HepG2 (cell line): Measurements from ENCODE around the gene CLIC1. TPM values are rescaled to one million over a fixed set of nuclear protein-coding genes. Genes with fewer than 3 reads are reported as not detected.

Experiments
- AGO2 ChIP-seq: fragments of 200-400 bp; formaldehyde crosslinking; optimal IDR thresholded peaks from 2 replicates; pipeline ENCODE3; 2017; ENCODE audit warnings: mild to moderate bottlenecking, low read depth, low read length, moderate library complexity
- ATRX ChIP-seq: sonication (generic); formaldehyde crosslinking; IDR thresholded peaks from 2 replicates; pipeline ENCODE4 v1.4.0; 2020; ENCODE audit warnings: missing genetic modification reagents, borderline replicate concordance
- CHD2 ChIP-seq: IDR thresholded peaks from 2 replicates; pipeline ENCODE4 v1.6.1; 2011; ENCODE audit warnings: low read depth, low read length, improper control_type of control experiment
- DDIT3 ChIP-seq: sonication (generic); formaldehyde crosslinking; IDR thresholded peaks from 2 replicates; pipeline ENCODE4 v1.4.0; 2020; ENCODE audit warnings: mild to moderate bottlenecking, missing genetic modification reagents
- FOXA1 ChIP-seq, 2 experiments: fragments of 450-650 bp in 1 of 2; sonication (generic) in 1 of 2; formaldehyde crosslinking in 1 of 2; IDR thresholded peaks; 2 replicates each; pipeline versions ENCODE4 v1.4.0 to v1.6.1; 2016 to 2020; ENCODE audit warnings: missing genetic modification reagents in 1 of 2
- GMEB1 ChIP-seq: sonication (generic); formaldehyde crosslinking; IDR thresholded peaks from 2 replicates; pipeline ENCODE4 v1.5.1; 2020; ENCODE audit warnings: missing genetic modification reagents, mild to moderate bottlenecking, borderline replicate concordance
- HNRNPH1 ChIP-seq: fragments of 200-400 bp; formaldehyde crosslinking; optimal IDR thresholded peaks from 2 replicates; pipeline ENCODE3; 2017; ENCODE audit warnings: mild to moderate bottlenecking, low read depth, low read length
- KDM4B ChIP-seq: sonication (generic); formaldehyde crosslinking; IDR thresholded peaks from 2 replicates; pipeline ENCODE4 v1.4.0; 2020; ENCODE audit warnings: missing genetic modification reagents
- NFIC ChIP-seq: IDR thresholded peaks from 2 replicates; pipeline ENCODE4 v1.6.1; 2012; ENCODE audit warnings: mild to moderate bottlenecking, low read length, inconsistent platforms
- NR0B2 ChIP-seq: sonication (generic); formaldehyde crosslinking; IDR thresholded peaks from 2 replicates; pipeline ENCODE4 v1.4.0; 2020; ENCODE audit warnings: mild to moderate bottlenecking, missing genetic modification reagents
- SIX4 ChIP-seq: sonication (generic); formaldehyde crosslinking; IDR thresholded peaks from 2 replicates; pipeline ENCODE4 v1.4.0; 2020; ENCODE audit warnings: missing genetic modification reagents
- TRAFD1 ChIP-seq: sonication (generic); formaldehyde crosslinking; IDR thresholded peaks from 2 replicates; pipeline ENCODE4 v1.5.1; 2020; ENCODE audit warnings: missing genetic modification reagents, mild to moderate bottlenecking, borderline replicate concordance
- ZNF142 ChIP-seq: sonication (generic); formaldehyde crosslinking; IDR thresholded peaks from 2 replicates; pipeline ENCODE4 v1.4.0; 2020; ENCODE audit warnings: missing genetic modification reagents
- ZNF34 ChIP-seq: sonication (generic); formaldehyde crosslinking; IDR thresholded peaks from 2 replicates; pipeline ENCODE4 v1.4.0; 2020; ENCODE audit warnings: mild to moderate bottlenecking, missing genetic modification reagents, borderline replicate concordance
- ZNF468 ChIP-seq: sonication (generic); formaldehyde crosslinking; IDR thresholded peaks from 2 replicates; pipeline ENCODE4 v1.8.0; 2022; ENCODE audit warnings: mild to moderate bottlenecking, moderate library complexity, missing genetic modification reagents
- ZNF558 ChIP-seq: sonication (generic); formaldehyde crosslinking; IDR thresholded peaks from 2 replicates; pipeline ENCODE4 v1.9.0; 2022; ENCODE audit warnings: mild to moderate bottlenecking, missing genetic modification reagents, borderline replicate concordance
- ZNF704 ChIP-seq: sonication (generic); formaldehyde crosslinking; IDR thresholded peaks from 2 replicates; pipeline ENCODE4 v1.8.1; 2023; ENCODE audit warnings: mild to moderate bottlenecking, inconsistent platforms, moderate library complexity, missing genetic modification reagents, borderline replicate concordance
- ZNF724P ChIP-seq: sonication (generic); formaldehyde crosslinking; IDR thresholded peaks from 2 replicates; pipeline ENCODE4 v1.8.0; 2022; ENCODE audit warnings: missing genetic modification reagents, borderline replicate concordance
- ZSCAN21 ChIP-seq: sonication (generic); formaldehyde crosslinking; IDR thresholded peaks from 2 replicates; pipeline ENCODE4 v1.8.0; 2022; ENCODE audit warnings: mild to moderate bottlenecking, missing genetic modification reagents, moderate library complexity, borderline replicate concordance
- polyA plus RNA-seq, 8 experiments: library from polyadenylated mRNA; depleted of rRNA in 3 of 8; stranded (reverse) in 7 of 8; unstranded in 1 of 8; fragments of >200 nt; fragmentation: Illumina TruSeq in 4 of 8; extraction: Trizol in 4 of 8; gene quantifications; 2 replicates each; pipeline versions ENCODE4 v1.2.1 to v1.2.3, GENCODE V29; 2011 to 2016; ENCODE audit warnings: low read depth in 4 of 8, missing spikeins in 1 of 8, mixed read lengths in 1 of 8; ENCODE audit not compliant: insufficient read depth in 1 of 8
- total RNA-seq, 5 experiments: library from RNA; depleted of rRNA; stranded (reverse); fragments of >200 nt; fragmentation: Illumina TruSeq; extraction: Trizol; gene quantifications; 2 replicates each; pipeline ENCODE4 v1.2.3, GENCODE V29; 2016; ENCODE audit warnings: low read depth in 1 of 5

CLIC1 gene
- total and polyA plus RNA-seq, 2 of the 13 experiments (the other 11 are each of a cell fraction or from before 2014, with no cell fraction given), result 602 to 891 TPM

GRCh38 chr6:31777667-31778050, 41.3 kb upstream of the CLIC1 start (continued):
- TF ChIP-seq NFIC, result no peak
- no peak for TF ChIP-seq NR0B2 (CRISPR knock-in tag)
- no peak for TF ChIP-seq ZNF724P
- no peak for TF ChIP-seq ZNF142 (CRISPR knock-in tag)
- no peak for TF ChIP-seq ZNF558 (CRISPR knock-in tag)
- TF ChIP-seq ZNF704 (CRISPR knock-in tag), result 0 out of 2 replicates have a peak, but pooled peaks have one; percentile 52
- TF ChIP-seq AGO2, result no peak
- no peak for TF ChIP-seq ATRX (CRISPR knock-in tag)
- no peak for TF ChIP-seq SIX4 (CRISPR knock-in tag)
- TF ChIP-seq FOXA1 (IDR thresholded peaks at IDR 0.05), result no peak
- no peak for TF ChIP-seq FOXA1 (CRISPR knock-in tag; IDR thresholded peaks at IDR 0.05)
- TF ChIP-seq CHD2, result no peak
- TF ChIP-seq TRAFD1 (CRISPR knock-in tag), result no peak
- TF ChIP-seq KDM4B (CRISPR knock-in tag), result no peak
- TF ChIP-seq DDIT3 (CRISPR knock-in tag), result no peak
- TF ChIP-seq GMEB1, result no peak
- 0 out of 2 replicates have a peak, but pooled peaks have one; percentile 37 for TF ChIP-seq ZSCAN21 (CRISPR knock-in tag)
- no peak for TF ChIP-seq HNRNPH1
- no peak for TF ChIP-seq ZNF468 (CRISPR knock-in tag)
- no peak for TF ChIP-seq ZNF34 (CRISPR knock-in tag)
